Measurements from ENCODE around the gene KCND1.

The KCND1 gene

DNA sequence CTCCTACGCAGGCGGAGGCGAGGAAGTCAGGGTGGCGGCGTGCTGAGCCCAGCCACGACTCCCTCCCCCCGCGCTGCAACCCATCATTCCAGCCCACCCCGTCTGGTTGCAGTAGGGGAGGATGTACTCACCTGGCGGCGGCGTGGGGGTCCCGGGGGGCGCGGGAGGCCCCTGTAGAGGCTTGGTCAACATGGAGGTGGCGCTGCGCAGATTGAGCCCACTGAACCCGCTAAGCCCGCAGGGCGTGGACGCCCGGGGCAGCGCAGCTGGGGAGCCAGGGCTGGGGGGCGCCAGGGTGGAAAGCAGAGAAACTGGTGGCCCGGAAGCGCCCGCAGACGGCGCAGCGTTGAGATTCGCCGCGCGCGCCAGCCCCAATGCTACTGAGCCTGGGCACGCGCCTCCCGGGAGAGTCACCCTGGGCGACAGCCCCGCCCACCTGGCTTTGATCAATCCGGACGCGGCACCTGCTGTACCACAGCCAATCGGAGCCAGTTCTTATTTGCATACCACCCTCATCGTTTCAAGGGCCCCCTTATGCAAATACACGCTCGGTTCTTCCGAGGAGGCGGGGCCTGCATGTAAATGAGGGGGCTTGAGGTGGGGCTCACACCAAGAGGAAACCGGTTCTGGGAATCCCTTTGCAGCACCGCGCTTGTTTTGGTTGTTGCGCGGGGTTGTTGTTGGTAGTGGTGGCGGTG lies 52.9 kb downstream of the KCND1 start, which contains the start of gene PIM2:
TSS of gene PIM2 (minus strand) at position 382 of the 698 bp plus-strand sequence. CDS start at position 192, 190 bp downstream.
- TF ChIP-seq, protein P1, sequence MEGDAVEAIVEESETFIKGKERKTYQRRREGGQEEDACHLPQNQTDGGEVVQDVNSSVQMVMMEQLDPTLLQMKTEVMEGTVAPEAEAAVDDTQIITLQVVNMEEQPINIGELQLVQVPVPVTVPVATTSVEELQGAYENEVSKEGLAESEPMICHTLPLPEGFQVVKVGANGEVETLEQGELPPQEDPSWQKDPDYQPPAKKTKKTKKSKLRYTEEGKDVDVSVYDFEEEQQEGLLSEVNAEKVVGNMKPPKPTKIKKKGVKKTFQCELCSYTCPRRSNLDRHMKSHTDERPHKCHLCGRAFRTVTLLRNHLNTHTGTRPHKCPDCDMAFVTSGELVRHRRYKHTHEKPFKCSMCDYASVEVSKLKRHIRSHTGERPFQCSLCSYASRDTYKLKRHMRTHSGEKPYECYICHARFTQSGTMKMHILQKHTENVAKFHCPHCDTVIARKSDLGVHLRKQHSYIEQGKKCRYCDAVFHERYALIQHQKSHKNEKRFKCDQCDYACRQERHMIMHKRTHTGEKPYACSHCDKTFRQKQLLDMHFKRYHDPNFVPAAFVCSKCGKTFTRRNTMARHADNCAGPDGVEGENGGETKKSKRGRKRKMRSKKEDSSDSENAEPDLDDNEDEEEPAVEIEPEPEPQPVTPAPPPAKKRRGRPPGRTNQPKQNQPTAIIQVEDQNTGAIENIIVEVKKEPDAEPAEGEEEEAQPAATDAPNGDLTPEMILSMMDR (IDR thresholded peaks at IDR 0.05; ENCODE audit: borderline replicate concordance, control extremely low read depth, extremely low read depth, insufficient read depth, missing control alignments), result no peak
- in situ Hi-C loops (cut with MboI; ENCODE audit: low sequenced_read_pairs, unreplicated experiment), result no loop called here
- DNase-seq (ENCODE audit: low spot score), result peak; percentile 90

DNA sequence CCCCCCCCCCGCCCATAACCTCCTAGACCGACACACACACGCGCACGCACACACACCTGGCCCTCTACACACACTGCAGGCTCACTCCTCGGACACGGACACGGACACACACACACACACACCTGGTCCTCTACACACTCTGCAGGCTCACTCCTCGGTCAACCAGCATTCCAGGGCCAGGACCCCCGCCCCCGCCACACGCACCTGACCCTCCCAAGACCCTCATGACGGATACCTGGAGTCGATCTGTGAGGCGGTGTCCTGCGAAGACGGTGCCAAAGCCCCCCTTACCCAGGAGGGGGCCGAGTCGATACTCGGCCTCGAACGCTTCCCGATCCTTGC lies 53.4 kb downstream of the KCND1 start:
- in situ Hi-C loops (cut with MboI; ENCODE audit: low sequenced_read_pairs, unreplicated experiment), result no loop called here
- no peak for DNase-seq (ENCODE audit: low spot score)
- TF ChIP-seq, protein P1 (IDR thresholded peaks at IDR 0.05; ENCODE audit: borderline replicate concordance, control extremely low read depth, extremely low read depth, insufficient read depth, missing control alignments), result no peak

DNA sequence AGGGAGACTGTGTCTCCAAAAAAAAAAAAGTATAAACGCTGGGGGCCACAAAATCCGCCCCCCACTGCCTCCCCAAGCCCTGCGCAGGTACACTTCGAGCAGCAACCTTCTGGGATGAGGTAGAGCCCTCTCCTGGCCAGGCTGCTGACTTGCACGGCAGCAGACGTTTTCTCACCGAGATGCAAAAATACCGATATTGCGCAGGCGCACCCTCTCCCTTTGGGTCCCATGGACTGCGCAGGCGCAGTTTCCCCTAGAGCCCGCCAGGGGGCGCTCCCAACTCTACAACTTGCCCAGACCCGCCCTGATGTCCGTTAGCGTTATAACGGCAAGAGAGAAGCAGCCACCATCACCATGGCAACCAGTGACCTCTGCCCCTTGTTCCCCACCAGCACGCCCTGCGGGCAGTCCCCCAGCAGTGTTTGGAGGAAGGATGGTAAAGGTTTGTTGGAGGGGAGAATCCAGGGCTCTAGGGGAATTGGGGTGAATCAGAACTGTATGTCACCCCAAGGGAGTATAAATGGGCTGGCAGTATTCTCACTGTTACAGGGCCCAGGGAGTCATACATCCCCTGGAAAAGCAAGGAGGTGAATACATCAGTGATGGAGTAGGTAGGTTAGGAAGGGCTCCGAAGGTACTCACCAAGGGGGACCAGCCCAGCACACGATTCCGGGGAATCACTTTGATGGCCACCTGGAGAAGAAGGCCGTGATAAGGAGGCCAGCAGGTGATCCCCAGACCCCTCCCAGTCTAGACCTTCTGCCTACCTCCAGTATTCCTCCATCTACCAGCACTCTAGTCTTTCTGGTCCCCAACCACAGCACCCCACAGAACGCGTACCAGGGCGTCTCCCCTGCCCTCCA lies 54.3 kb downstream of the KCND1 start:
- peak; percentile 84 for DNase-seq (ENCODE audit: low spot score)
- in situ Hi-C loops (cut with MboI; ENCODE audit: low sequenced_read_pairs, unreplicated experiment), result no loop called here
- TF ChIP-seq, protein P1 (IDR thresholded peaks at IDR 0.05; ENCODE audit: borderline replicate concordance, control extremely low read depth, extremely low read depth, insufficient read depth, missing control alignments), result peak; percentile 69

DNA sequence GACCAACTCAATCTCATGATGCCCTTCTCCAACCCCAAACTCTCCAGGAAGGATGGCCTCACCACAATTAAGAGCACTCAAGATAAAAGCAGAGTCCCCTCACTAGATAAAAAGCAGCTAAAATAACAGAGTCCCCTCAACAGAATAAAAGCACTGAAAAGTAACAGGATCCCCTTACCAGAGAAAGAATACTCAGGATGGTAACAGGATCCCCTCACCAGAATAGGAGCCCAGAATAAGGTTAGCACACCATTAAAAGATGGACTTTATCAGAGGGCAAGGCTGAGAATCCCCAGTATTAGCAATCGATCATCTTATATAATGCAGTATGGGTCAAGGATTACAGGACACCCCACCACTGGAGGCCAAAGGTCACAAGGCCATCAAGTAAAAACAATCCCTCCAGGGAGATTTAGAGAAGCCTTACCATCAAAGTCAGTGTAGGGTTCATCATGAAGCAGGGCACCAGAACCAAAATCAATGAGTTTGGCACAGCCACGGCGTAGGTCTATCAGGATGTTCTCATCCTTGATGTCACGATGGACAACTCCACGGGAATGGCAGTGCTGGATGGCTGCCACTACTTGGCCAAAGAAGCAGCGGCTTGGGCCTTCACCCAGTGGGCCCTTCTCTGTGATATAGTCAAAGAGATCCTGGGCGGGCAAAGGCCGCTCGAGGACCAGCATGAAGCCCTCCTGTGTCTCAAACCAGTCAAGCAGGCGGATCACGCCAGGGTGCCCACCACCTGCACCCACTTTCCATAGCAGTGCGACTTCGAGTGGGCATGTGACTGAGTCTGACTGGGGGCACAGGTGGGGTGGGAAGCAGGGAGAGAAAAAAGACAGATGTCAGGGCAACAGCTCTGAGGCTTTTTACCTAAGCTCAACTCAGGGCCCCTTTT lies 56.8 kb downstream of the KCND1 start:
- no peak for DNase-seq (ENCODE audit: low spot score)
- in situ Hi-C loops (cut with MboI; ENCODE audit: low sequenced_read_pairs, unreplicated experiment), result no loop called here
- TF ChIP-seq, protein P1 (IDR thresholded peaks at IDR 0.05; ENCODE audit: borderline replicate concordance, control extremely low read depth, extremely low read depth, insufficient read depth, missing control alignments), result no peak

DNA sequence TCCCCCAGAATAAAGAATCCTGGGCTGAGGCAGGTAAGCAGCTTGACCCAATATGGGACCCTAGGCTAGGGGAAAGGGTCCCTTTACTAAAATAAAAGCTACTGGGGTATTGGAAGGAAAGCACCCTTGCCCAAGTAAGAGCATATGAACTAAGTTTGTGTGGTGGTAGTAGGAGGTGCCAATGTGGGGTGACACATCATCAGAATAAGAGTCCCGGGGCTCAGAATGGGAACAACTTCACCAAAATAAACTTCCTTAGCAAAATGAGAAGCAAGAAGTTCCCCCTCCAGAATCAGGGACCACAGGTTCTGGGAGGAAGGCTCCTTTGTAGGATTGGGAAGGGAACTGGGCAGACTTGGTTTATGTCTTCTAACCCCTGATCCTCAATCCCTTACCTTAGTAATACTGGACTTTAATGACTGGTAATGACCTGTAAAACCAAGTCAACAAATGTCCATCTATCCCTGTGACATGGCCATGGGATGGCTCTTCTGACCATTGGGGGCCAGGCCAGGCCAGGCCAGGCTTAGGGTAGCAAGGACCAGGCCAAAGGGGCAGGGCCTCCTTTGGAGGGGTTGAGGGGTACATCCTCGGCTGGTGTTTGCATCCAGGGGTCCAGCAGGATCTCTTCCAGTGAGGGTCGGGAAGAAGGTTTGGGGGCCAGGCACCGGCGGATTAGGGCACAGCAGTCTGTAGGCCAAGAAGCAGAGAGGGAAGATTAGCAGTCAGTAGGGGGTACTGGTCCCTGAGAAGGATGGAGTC lies 57.9 kb downstream of the KCND1 start:
- no peak for DNase-seq (ENCODE audit: low spot score)
- TF ChIP-seq, protein P1 (IDR thresholded peaks at IDR 0.05; ENCODE audit: borderline replicate concordance, control extremely low read depth, extremely low read depth, insufficient read depth, missing control alignments), result no peak
- in situ Hi-C loops (cut with MboI; ENCODE audit: low sequenced_read_pairs, unreplicated experiment), result no loop called here

Measured in GM13976 (cell line).